Gastroesophageal sphincter (tissue), 4 donors: ENCODE measurements around the gene NELFB. TPM values are rescaled to one million over a fixed set of nuclear protein-coding genes. Genes with fewer than 3 reads are reported as not detected.

Source experiments
- ATAC-seq: fragments of 150-250 bp; one replicate; pipeline ENCODE4 v1.9.1; 2016; ENCODE audit warnings: mild to moderate bottlenecking, moderate library complexity
- H3K27ac ChIP-seq, 4 donors: fragments of 200-600 bp; sonication (generic) in 3 of 4; 1 replicate in 3 of 4; 2 replicates in 1 of 4; pipeline ENCODE4 v1.5.1; 2016 to 2019
- H3K27me3 ChIP-seq: fragments of 200-600 bp; sonication (generic); one replicate; pipeline ENCODE4 v1.5.1; 2019
- H3K36me3 ChIP-seq, 2 donors: fragments of 200-600 bp; sonication (generic); one replicate each; pipeline ENCODE4 v1.5.1; 2019; ENCODE audit warnings: control low read depth in 1 of 2
- H3K4me1 ChIP-seq, 3 donors: fragments of 200-600 bp; sonication (generic); 1 replicate in 2 of 3; 2 replicates in 1 of 3; pipeline ENCODE4 v1.5.1; 2016 to 2019; ENCODE audit warnings: control low read depth in 2 of 3
- H3K4me3 ChIP-seq, 2 donors: fragments of 200-600 bp; sonication (generic); one replicate each; pipeline ENCODE4 v1.5.1; 2019; ENCODE audit warnings: mild to moderate bottlenecking in 1 of 2, moderate library complexity in 1 of 2
- H3K9me3 ChIP-seq, 3 donors: fragments of 200-600 bp; sonication (generic); one replicate each; pipeline ENCODE4 v1.5.1; 2017 to 2019; ENCODE audit warnings: control low read depth in 2 of 3
- EP300 ChIP-seq: sonication (generic); formaldehyde crosslinking; IDR thresholded peaks from one replicate; pipeline ENCODE4 v1.6.1; 2017; ENCODE audit warnings: antibody characterized with exemption, mild to moderate bottlenecking
- POLR2A ChIP-seq, 2 donors: fragments of 450-650 bp; IDR thresholded peaks; one replicate each; pipeline ENCODE4 v1.6.1; 2017; ENCODE audit warnings: antibody characterized with exemption in 2 of 2, mild to moderate bottlenecking in 2 of 2, moderate library complexity in 1 of 2
- POLR2AphosphoS5 ChIP-seq: sonication (generic); formaldehyde crosslinking; IDR thresholded peaks from one replicate; pipeline ENCODE4 v1.6.1; 2017; ENCODE audit warnings: antibody characterized with exemption
- WGBS, 2 donors: methylation state at CpG; one replicate each; pipeline ENCODE4 v1.1.5; 2018; ENCODE audit warnings: low coverage in 1 of 2; 5-methylcytosine and 5-hydroxymethylcytosine counted together
- total RNA-seq, 4 donors: library from RNA; depleted of rRNA; stranded (reverse); fragments of >200 nt; gene quantifications; one replicate each; pipeline ENCODE4 v1.1.0, GENCODE V29; 2016
- TF ChIP-seq, protein P1 (sequence below), 4 experiments: fragments of 200-600 bp in 2 of 4; fragments of 450-650 bp in 2 of 4; sonication (generic) in 1 of 4; IDR thresholded peaks; one replicate each; pipeline ENCODE4 v1.5.1; 2017 to 2019; ENCODE audit warnings: antibody characterized with exemption in 4 of 4, mild to moderate bottlenecking in 2 of 4, moderate library complexity in 2 of 4

NELFB gene
- total RNA-seq, 4 donors from 2014 or later = 36.9 to 58.8 (median 45.2) TPM

DNA sequence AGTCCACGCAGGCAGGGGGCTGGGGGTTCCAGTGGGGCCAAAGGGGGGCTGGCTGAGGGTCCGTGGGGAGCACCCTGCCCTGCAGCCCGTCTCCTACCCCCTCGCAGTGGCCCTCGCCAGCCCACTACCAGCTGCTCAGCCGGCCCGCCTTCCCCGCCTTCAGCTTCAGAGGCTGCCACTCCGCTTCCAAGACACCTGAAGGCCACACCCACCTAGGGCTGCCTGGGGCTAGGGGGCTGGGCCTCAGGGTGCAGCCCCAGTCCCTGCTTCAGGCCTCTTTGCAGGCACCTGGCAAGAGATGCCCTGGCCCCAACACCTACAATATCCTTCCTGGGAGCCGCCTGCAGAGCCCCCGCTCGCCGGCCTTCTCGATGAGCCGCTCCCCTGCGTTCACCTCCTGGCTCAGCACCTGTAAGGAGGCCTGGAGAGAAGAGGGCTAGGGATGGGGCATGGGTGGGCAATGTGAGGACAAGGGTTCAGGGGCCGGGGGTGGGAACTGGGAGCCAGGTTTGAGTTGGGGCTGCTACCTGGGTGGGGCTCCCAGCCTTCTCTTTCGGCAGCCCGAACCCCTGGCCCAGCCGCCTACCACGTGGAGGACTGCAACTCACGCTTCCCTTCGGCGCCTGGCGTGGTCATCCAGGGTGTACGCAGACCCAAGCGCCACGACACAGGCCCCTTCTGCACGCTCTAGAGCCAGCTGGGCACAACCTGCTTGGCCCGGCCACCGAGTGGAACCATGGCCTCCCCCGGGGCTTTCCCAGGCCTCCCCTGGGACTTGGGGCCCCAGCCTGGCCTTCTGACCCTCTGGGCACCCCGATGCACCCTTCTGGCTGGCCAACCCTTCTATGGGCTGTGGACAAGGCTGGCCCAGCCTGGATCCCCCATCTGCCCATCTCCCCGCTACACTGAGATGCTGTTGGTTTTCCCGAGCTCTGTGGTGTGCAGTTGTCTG is 2.3 kb upstream of the NELFB start:
- peaks cover 0 to 31% (median 19%) of the 10 kb centered on the region in 3 donors for H3K4me1 ChIP-seq
- peaks cover 0 to 17% of the 10 kb centered on the region in 2 donors for H3K36me3 ChIP-seq
- no peaks in the 10 kb centered on the region for H3K9me3 ChIP-seq
- H3K4me3 ChIP-seq = no peak overlapping the region
- no peak overlapping the region for H3K27ac ChIP-seq
- TF ChIP-seq, protein P1, sequence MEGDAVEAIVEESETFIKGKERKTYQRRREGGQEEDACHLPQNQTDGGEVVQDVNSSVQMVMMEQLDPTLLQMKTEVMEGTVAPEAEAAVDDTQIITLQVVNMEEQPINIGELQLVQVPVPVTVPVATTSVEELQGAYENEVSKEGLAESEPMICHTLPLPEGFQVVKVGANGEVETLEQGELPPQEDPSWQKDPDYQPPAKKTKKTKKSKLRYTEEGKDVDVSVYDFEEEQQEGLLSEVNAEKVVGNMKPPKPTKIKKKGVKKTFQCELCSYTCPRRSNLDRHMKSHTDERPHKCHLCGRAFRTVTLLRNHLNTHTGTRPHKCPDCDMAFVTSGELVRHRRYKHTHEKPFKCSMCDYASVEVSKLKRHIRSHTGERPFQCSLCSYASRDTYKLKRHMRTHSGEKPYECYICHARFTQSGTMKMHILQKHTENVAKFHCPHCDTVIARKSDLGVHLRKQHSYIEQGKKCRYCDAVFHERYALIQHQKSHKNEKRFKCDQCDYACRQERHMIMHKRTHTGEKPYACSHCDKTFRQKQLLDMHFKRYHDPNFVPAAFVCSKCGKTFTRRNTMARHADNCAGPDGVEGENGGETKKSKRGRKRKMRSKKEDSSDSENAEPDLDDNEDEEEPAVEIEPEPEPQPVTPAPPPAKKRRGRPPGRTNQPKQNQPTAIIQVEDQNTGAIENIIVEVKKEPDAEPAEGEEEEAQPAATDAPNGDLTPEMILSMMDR (IDR thresholded peaks at IDR 0.05) = no peak
- no peak for TF ChIP-seq POLR2AphosphoS5
- TF ChIP-seq POLR2A (IDR thresholded peaks at IDR 0.05) = no peak
- no peak for TF ChIP-seq EP300
- no peak for ATAC-seq
- peaks cover 9% of the 10 kb centered on the region for H3K27me3 ChIP-seq
- WGBS, 2 donors = 88% methylated on average over 4 of the region's 35 CpGs; no CpG with 5 or more reads in 1 of the 2 donors

DNA sequence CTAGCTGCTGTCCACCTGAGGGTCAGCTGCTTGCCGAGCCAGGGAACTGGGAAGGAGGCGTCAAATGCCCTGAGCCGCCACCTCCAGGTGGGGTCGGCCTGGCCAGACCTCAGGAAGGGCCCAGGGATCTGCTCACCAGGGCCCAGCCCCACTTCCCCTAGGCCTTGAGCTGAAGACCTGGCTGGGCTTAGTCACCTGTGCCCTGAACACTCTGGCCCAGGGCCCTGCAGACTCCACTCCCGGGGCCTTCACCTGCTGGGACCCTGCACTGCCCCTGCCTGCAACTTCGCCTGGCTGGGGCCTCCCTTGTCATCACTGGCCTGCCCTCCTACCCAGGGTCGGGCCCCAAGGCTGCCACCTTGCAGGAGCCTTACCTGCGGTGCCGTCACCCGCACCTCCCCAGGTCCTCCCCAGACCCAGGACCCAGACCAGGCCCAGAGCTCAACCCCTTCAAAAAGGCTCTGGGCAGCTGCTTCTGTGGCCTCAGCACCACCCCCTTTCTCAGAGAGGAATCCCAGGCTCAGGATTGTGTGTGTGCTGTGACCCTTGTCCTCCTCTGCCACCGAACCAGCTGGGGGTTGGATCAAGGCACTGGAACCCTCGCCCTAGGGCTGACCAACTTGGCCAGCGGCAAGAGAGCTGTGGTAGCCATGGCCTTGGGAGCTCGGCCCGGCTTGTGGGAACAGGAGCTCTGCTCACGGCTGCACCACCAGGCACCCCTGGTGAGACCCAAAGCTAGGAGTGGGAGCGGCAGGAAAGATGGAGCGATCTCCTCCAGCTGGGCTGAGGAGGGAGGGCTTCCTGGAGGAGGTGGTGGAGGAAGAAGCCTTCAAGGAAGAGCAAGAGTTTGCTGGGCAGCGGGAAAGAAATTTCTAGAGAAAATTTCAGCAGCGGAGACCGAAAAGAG is 1.2 kb upstream of the NELFB start:
- Histone ChIP-seq H3K4me1 (peaks cover 0 to 31% (median 19%) of the 10 kb centered on the region in 3 donors), H3K9me3 (no peaks in the 10 kb centered on the region), H3K4me3 (peak overlapping the region; percentile 49 to 90), H3K27me3 (peaks cover 9% of the 10 kb centered on the region), H3K27ac (peak overlapping the region in 3 of 4 donors; percentile 84 to 86 (median 85)), H3K36me3 (peaks cover 0 to 29% of the 10 kb centered on the region in 2 donors)
- WGBS, 2 donors = 8% methylated on average over 6 of the region's 21 CpGs; no CpG with 5 or more reads in 1 of the 2 donors
- TF ChIP-seq POLR2AphosphoS5 (no peak), POLR2A (IDR thresholded peaks at IDR 0.05) (no peak), EP300 (no peak)
- TF ChIP-seq, protein P1 (IDR thresholded peaks at IDR 0.05) = no peak
- ATAC-seq = no peak

DNA sequence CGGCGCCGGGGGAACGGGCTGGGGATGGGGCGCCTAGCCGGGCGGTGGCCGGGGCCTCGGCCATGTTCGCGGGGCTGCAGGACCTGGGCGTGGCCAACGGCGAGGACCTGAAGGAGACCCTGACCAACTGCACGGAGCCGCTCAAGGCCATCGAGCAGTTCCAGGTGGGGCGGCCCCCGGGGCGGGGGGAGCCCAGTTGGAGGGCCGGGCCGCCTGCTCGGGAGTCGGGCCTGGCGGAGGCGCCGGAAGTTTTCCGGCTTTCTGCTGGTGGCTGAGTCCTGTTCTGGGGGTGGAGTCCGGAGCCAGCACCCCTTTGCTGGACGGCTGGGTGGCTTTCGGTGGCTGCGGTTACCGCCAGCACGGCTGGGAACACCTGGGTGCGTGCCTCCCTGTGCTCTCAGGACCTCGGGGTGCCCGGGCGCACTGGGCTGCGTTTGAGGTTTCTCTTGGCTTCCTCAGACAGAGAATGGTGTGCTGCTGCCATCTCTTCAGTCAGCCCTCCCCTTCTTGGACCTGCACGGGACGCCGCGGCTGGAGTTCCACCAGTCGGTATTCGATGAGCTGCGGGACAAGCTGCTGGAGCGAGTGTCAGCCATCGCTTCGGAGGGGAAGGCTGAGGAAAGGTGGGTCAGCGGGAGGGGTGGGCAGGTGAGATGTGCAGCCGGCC is 454 bp downstream of the NELFB start:
- H3K4me1 ChIP-seq = peaks cover 0 to 31% (median 19%) of the 10 kb centered on the region in 3 donors
- TF ChIP-seq EP300 = no peak
- TF ChIP-seq, protein P1 (IDR thresholded peaks at IDR 0.05) = no peak
- TF ChIP-seq POLR2A (IDR thresholded peaks at IDR 0.05) = no peak
- TF ChIP-seq POLR2AphosphoS5 = no peak
- no CpG with 5 or more reads among the region's 51 CpGs for WGBS, 2 donors

DNA sequence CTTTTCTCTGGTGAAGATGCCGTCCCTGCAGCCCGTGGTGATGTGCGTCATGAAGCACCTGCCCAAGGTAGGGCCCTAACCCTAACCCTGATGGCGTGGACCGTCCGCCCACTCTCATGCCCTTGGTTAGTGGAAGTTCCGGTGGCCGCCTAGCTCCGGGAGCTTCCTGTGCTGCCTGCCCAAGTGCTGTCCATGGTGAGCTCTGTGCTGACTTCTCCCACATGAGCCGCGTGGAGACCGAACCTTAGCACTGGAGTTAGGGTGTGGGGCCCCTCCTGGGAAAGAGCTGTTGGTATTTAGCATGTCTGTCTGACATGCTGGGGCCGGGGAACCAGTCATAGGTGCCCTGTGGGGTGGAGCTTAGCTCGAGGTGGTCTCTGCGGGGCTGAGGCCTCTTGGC is 1.2 kb downstream of the NELFB start:
- Histone ChIP-seq H3K36me3 (peaks cover 0 to 41% of the 10 kb centered on the region in 2 donors), H3K27ac (no peak overlapping the region), H3K27me3 (peaks cover 2% of the 10 kb centered on the region), H3K4me1 (peaks cover 0 to 31% (median 19%) of the 10 kb centered on the region in 3 donors), H3K9me3 (no peaks in the 10 kb centered on the region), H3K4me3 (peak overlapping the region in 1 of 2 donors; percentile 90)
- ATAC-seq = no peak
- no peak for TF ChIP-seq POLR2AphosphoS5
- no peak for TF ChIP-seq EP300
- TF ChIP-seq, protein P1 (IDR thresholded peaks at IDR 0.05) = no peak
- TF ChIP-seq POLR2A (IDR thresholded peaks at IDR 0.05) = no peak
- no CpG with 5 or more reads among the region's 15 CpGs for WGBS, 2 donors

More for the DNA sequence above, 454 bp downstream of the NELFB start:
- Histone ChIP-seq H3K36me3 (peaks cover 0 to 38% of the 10 kb centered on the region in 2 donors), H3K27ac (peak overlapping the region in 3 of 4 donors; percentile 84 to 86 (median 85)), H3K4me3 (peak overlapping the region; percentile 87 to 90), H3K27me3 (peaks cover 9% of the 10 kb centered on the region), H3K9me3 (no peaks in the 10 kb centered on the region)
- ATAC-seq = peak; percentile 50
